IMR-90 (cell line): ENCODE results near the gene ADD1. TPM values are rescaled to one million over a fixed set of nuclear protein-coding genes. Genes with fewer than 3 reads are reported as not detected.

Experiments used
- ATAC-seq: fragments of 200-7000 bp; cut with Tn5 transposase; 2 replicates; pipeline ENCODE4 v1.9.1; 2020; ENCODE audit warnings: low read depth, mild to moderate bottlenecking, moderate library complexity
- BruUV-seq: library from RNA; stranded (reverse); fragments of 400-500 nt; replicated peaks from 2 replicates; lab custom pipeline; 2021; lab: Mats Ljungman, UMichigan
- CTCF ChIA-PET: fragments of 300-600 bp; formaldehyde crosslinking; extraction: SDS; loops from one replicate; lab custom pipeline; 2021; ENCODE audit warnings: antibody characterized with exemption; lab: Yijun Ruan, JAX
- POLR2A ChIA-PET: fragments of 300-600 bp; sonication (Branson Sonifier 250); formaldehyde crosslinking; loops from one replicate; lab custom pipeline; 2022; ENCODE audit warnings: antibody characterized with exemption; ENCODE audit not compliant: unreplicated experiment; lab: Charles Lee
- DNase-seq: peaks from one replicate; pipeline ENCODE4 v3.0.0; 2013
- H2AFZ ChIP-seq: replicated peaks from 2 replicates; pipeline ENCODE3; 2013; ENCODE audit warnings: low read length, mild to moderate bottlenecking; ENCODE audit not compliant: poor library complexity
- H2AK5ac ChIP-seq: 2 replicates; pipeline ENCODE4 v1.6.1; 2013; ENCODE audit warnings: low read depth, low read length, inconsistent platforms
- H2AK9ac ChIP-seq: replicated peaks from 2 replicates; pipeline ENCODE3; 2013; ENCODE audit warnings: mild to moderate bottlenecking, low read depth, low read length, moderate library complexity; ENCODE audit not compliant: poor library complexity
- H2BK120ac ChIP-seq: 2 replicates; pipeline ENCODE4 v1.6.1; 2013; ENCODE audit warnings: low read depth, low read length, inconsistent platforms
- H2BK15ac ChIP-seq: 3 replicates; pipeline ENCODE4 v1.6.1; 2013; ENCODE audit warnings: low read depth, low read length, inconsistent platforms
- H2BK20ac ChIP-seq: 2 replicates; pipeline ENCODE4 v1.6.1; 2013; ENCODE audit warnings: low read depth, mild to moderate bottlenecking, inconsistent platforms, low read length, moderate library complexity
- H2BK5ac ChIP-seq: 2 replicates; pipeline ENCODE4 v1.6.1; 2013; ENCODE audit warnings: mild to moderate bottlenecking, low read depth, low read length, inconsistent platforms; ENCODE audit not compliant: poor library complexity, severe bottlenecking
- H3K14ac ChIP-seq: replicated peaks from 2 replicates; pipeline ENCODE4 v1.6.1; 2013; ENCODE audit warnings: low read depth, low read length, inconsistent platforms
- H3K18ac ChIP-seq: 2 replicates; pipeline ENCODE4 v1.6.1; 2013; ENCODE audit warnings: low read depth, low read length, control low read depth
- H3K23ac ChIP-seq: 2 replicates; pipeline ENCODE4 v1.6.1; 2013; ENCODE audit warnings: low read depth, low read length, inconsistent platforms
- H3K27ac ChIP-seq: 2 replicates; pipeline ENCODE4 v1.5.1; 2013; ENCODE audit warnings: mild to moderate bottlenecking, control low read depth, low read length; ENCODE audit not compliant: insufficient read depth
- H3K27me3 ChIP-seq: 2 replicates; pipeline ENCODE4 v1.6.1; 2013; ENCODE audit warnings: low read length; ENCODE audit not compliant: control insufficient read depth, insufficient read depth
- H3K36me3 ChIP-seq: 2 replicates; pipeline ENCODE4 v1.6.1; 2013; ENCODE audit warnings: low read length, mixed read lengths; ENCODE audit not compliant: control insufficient read depth, insufficient read depth
- H3K4ac ChIP-seq: 2 replicates; pipeline ENCODE4 v1.6.1; 2013; ENCODE audit warnings: low read depth, low read length, inconsistent platforms
- H3K4me1 ChIP-seq: 2 replicates; pipeline ENCODE4 v1.6.1; 2013; ENCODE audit warnings: low read length, mixed read lengths; ENCODE audit not compliant: control insufficient read depth, insufficient read depth
- H3K4me2 ChIP-seq: 2 replicates; pipeline ENCODE4 v1.6.1; 2013; ENCODE audit warnings: low read depth, mild to moderate bottlenecking, control low read depth, low read length, moderate library complexity
- H3K4me3 ChIP-seq: 2 replicates; pipeline ENCODE4 v1.5.1; 2013; ENCODE audit warnings: low read depth, mild to moderate bottlenecking, control low read depth, low read length, moderate library complexity; ENCODE audit not compliant: insufficient read depth
- H3K56ac ChIP-seq: 2 replicates; pipeline ENCODE4 v1.6.1; 2013; ENCODE audit warnings: low read length, inconsistent platforms; ENCODE audit not compliant: insufficient read depth; ENCODE audit errors: extremely low read depth
- H3K79me1 ChIP-seq, 2 experiments: 2 replicates each; pipeline ENCODE4 v1.6.1; 2013; ENCODE audit warnings: low read length in 2 of 2, inconsistent platforms in 1 of 2, low read depth in 1 of 2
- H3K9ac ChIP-seq: 2 replicates; pipeline ENCODE4 v1.6.1; 2013; ENCODE audit warnings: low read depth, low read length, control low read depth
- H3K9me1 ChIP-seq: 2 replicates; pipeline ENCODE4 v1.6.1; 2013; ENCODE audit warnings: low read length, inconsistent platforms; ENCODE audit not compliant: insufficient read depth
- H3K9me3 ChIP-seq: 2 replicates; pipeline ENCODE4 v1.6.1; 2013; ENCODE audit warnings: low read length; ENCODE audit not compliant: control insufficient read depth, insufficient read depth
- H4K20me1 ChIP-seq: 2 replicates; pipeline ENCODE4 v1.6.1; 2013; ENCODE audit warnings: low read length, inconsistent platforms; ENCODE audit not compliant: insufficient read depth
- H4K5ac ChIP-seq: 2 replicates; pipeline ENCODE4 v1.6.1; 2013; ENCODE audit warnings: mild to moderate bottlenecking, low read depth, low read length, control low read depth
- H4K8ac ChIP-seq, 2 experiments: 2 replicates each; pipeline ENCODE4 v1.6.1; 2013; ENCODE audit warnings: low read depth in 2 of 2, low read length in 2 of 2, control low read depth in 1 of 2, inconsistent platforms in 1 of 2
- H4K91ac ChIP-seq: 2 replicates; pipeline ENCODE4 v1.6.1; 2013; ENCODE audit warnings: low read depth, low read length, inconsistent platforms; ENCODE audit not compliant: insufficient read depth
- RAD21 ChIP-seq: IDR thresholded peaks from 2 replicates; pipeline ENCODE4 v1.6.1; 2012; ENCODE audit warnings: low read length, improper control_type of control experiment
- USF2 ChIP-seq: fragments of 150-350 bp; IDR thresholded peaks from 2 replicates; pipeline ENCODE4 v1.6.1; 2017; ENCODE audit warnings: mild to moderate bottlenecking, antibody characterized with exemption, low read length, low read depth
- WGBS, 2 experiments: methylation state at CpG; one replicate each; pipeline versions ENCODE4 v1.1.5 to v1.1.7; 2013; ENCODE audit warnings: missing lambda C conversion rate in 2 of 2; ENCODE audit not compliant: insufficient read length in 1 of 2; ENCODE audit errors: extremely low coverage in 2 of 2; 5-methylcytosine and 5-hydroxymethylcytosine counted together
- dilution Hi-C: fragments of 300-500 bp; cut with HindIII; formaldehyde crosslinking; loops from one replicate; pipeline ENCODE4 v1.14.3; 2018; ENCODE audit warnings: low sequenced_read_pairs; ENCODE audit not compliant: unreplicated experiment
- in situ Hi-C: fragments of 300-500 bp; cut with MboI; formaldehyde crosslinking; loops from 3 replicates; pipeline ENCODE4 v1.14.3; 2019; ENCODE audit warnings: low sequenced_read_pairs, inconsistent platforms, mixed read lengths
- intact Hi-C: fragments of 100-400 bp; cut with micrococcal nuclease; formaldehyde crosslinking; loops from 2 replicates; pipeline ENCODE4 v1.10.0; 2022
- polyA plus RNA-seq, 3 experiments: library from polyadenylated mRNA; depleted of rRNA; stranded (reverse); fragments of >200 nt; gene quantifications; 2 replicates each; pipeline ENCODE4 v1.2.3, GENCODE V29; 2012; ENCODE audit warnings: low replicate concordance in 1 of 3
- total RNA-seq: library from RNA; depleted of rRNA; stranded (reverse); fragments of >200 nt; gene quantifications from 2 replicates; pipeline ENCODE4 v1.2.3, GENCODE V29; 2012

ADD1 gene
- total and polyA plus RNA-seq, 2 of the 4 experiments (the other 2 are of a cell fraction): 122 to 215 TPM

- TF ChIP-seq USF2: no peak
Observed at GRCh38 chr4:2942532-2943363, 99.1 kb downstream of the ADD1 start (continued).

GRCh38 chr4:2943364-2944090 lies 99.9 kb downstream of the ADD1 start:
- H3K79me1 ChIP-seq: peaks cover 8 to 44% of the 10 kb centered on the region in 2 experiments; a peak in 3 of 4 replicates
- DNase-seq (no peak), ATAC-seq (no peak)
- peaks cover 78% of the 10 kb centered on the region for H3K36me3 ChIP-seq
- H4K20me1 ChIP-seq: peaks cover 34% of the 10 kb centered on the region
- CTCF ChIA-PET: no interaction called here
- in situ Hi-C loops (no loop called here), intact Hi-C loops (no loop called here), dilution Hi-C loops (no loop called here)
- no peak overlapping the region for H2BK15ac ChIP-seq
- no peak overlapping the region for H2AFZ ChIP-seq
- H3K18ac ChIP-seq: no peak overlapping the region
- no peak overlapping the region for H4K8ac ChIP-seq
- no TSS peak for BruUV-seq
- no peak overlapping the region for H4K91ac ChIP-seq
- POLR2A ChIA-PET: interaction anchor here (0.6 kb wide), 1 partner anchor 21 kb away, joined by 5 read pairs; no protein-coding TSS in a partner anchor
- no peak overlapping the region for H3K23ac ChIP-seq
- no peak overlapping the region for H2BK5ac ChIP-seq
- no peak overlapping the region for H3K9ac ChIP-seq
- H3K4ac ChIP-seq: no peak overlapping the region
- no peaks in the 10 kb centered on the region for H3K9me3 ChIP-seq
- no CpG with 5 or more reads among the region's 20 CpGs for WGBS, 2 experiments
- no peak overlapping the region for H2BK120ac ChIP-seq
- H2AK9ac ChIP-seq: no peak overlapping the region
- no peak overlapping the region for H3K14ac ChIP-seq
- H2AK5ac ChIP-seq: no peak overlapping the region
- peaks cover 6% of the 10 kb centered on the region; the same call in 1 of the 2 replicates for H3K9me1 ChIP-seq
- no peak overlapping the region for H2BK20ac ChIP-seq
- no peak for TF ChIP-seq RAD21
- no peak overlapping the region for H3K4me2 ChIP-seq
- H3K4me3 ChIP-seq: no peak overlapping the region
- no peaks in the 10 kb centered on the region for H3K4me1 ChIP-seq
- H3K56ac ChIP-seq: no peak overlapping the region
- H4K5ac ChIP-seq: no peak overlapping the region
- no peak overlapping the region for H3K27ac ChIP-seq
- H3K27me3 ChIP-seq: no peaks in the 10 kb centered on the region
